ENCODE results near the gene TAPT1. TPM values are rescaled to one million over a fixed set of nuclear protein-coding genes. Genes with fewer than 3 reads are reported as not detected.

Gene TAPT1
- total RNA-seq, 1 donor from 2014 or later, result 14.5 TPM

DNA sequence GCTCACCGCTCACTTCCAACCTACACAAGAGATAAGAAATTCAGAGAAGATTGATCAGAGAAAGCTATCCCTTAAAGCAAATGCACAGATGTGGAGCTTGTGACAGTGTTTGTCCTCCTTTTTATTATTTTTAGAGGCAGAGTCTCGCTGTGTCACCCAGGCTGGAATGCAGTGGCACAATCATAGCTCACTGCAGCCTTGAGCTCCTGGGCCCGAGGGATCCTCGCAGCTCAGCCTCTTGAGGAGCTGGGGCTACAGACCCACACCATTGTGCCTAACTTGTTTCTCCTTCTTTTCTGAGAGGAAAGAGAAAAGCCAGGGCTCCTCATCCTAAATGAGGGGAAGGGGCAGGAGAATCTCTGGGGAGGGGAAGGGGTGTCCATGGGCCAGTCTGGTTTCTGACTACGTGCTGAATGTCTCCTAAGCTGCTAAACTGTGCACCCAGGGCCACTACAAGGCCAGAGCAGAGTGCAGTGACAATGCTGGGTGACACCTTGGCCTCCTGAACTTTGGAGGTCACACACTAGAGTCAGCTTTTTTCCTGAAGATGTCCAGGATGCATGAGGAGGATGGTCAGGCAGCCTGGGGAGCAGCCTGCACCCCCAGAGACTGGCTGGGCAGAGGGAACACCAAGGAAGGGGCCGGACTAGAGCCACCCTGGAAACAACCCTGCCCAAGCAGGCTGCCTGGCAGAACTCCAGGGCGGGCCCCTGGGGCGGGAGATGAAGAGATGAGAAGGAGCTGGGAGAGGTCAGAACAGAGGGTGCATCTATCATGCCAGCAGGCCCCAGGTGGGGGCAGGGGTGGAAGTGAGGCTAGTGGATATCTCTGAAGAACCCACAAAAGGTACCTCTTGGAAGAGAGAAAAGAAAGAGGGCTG lies 87.0 kb downstream of the TAPT1 start:
- no peak for DNase-seq (ENCODE audit: low read depth in 2 of 2)

DNA sequence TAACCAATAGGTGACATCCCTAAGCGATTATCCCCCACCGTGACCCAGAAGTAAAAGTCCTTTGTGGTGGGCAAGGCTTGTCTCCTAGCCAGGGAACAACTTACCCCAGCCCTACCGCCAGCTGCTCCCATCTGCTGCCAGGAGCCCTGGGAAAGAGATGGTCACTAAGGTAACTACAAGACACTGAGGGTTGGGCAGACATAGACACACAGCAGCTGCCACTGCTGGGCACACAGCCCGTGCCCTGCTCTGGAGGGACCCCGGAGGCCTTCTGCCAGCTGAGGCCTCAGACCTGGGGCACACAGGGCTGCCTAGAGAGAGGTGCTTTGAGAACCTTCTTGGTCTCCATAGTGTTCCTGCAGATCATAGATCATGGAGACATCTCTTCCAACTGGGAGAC lies 89.4 kb downstream of the TAPT1 start:
- no peak for DNase-seq (ENCODE audit: low read depth in 2 of 2)

DNA sequence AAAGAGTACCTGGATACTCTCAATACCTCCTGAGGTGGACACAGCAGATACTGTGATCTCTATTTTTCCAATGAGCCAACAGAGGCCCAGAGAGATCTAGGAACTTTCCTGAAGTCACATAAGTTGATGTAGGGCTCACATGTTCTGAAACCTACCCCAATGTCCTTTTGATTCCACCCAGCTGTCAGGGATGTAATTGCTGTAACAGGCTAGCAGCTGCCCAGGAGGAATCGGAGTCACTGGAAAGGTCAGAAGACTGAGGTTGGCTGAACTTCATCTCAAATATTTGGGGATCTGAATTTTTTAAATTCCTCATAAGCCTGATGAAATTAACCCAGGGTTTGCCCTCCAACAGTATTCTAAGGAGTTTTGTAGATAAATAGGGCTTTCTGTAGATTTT lies 90.0 kb downstream of the TAPT1 start:
- DNase-seq (ENCODE audit: low read depth in 2 of 2), result no peak

DNA sequence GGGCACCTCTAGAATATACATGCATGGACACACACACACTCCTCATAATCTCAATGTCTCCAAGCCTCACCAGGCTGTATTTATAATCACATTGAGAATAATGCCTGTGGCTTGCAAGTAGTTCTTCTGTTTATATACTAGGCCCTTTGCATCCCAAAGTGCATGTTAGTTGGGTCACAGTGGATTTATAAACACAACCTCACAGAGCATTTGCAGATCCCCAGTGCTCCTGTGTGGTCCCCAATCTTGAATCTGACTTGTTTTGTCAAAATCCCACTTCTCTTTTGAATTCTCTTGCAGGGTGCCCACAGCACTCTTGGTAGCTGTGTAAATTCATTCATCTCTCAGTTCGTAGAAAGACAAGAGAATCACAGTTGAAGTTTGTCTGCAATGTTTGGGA lies 92.9 kb downstream of the TAPT1 start:
- no peak for DNase-seq (ENCODE audit: low read depth in 2 of 2)

DNA sequence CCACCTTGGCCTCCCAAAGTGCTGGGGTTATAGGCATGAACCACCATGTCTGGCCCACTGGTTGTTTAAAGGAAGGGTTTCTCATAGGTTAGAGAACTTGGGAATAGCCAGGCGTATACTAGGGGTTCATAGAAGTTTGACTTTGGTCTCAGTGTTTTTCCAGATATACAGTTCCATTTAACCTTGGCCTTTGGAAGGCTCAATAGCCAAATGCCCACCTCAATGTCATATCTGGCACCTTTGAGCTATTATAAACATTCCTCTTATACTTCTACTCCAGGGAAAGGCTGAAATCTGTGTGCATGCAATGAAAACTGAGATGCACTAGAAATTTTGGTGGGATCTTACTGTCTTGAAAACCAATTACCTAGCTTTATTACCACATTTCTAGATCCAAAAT lies 95.0 kb downstream of the TAPT1 start:
- DNase-seq (ENCODE audit: low read depth in 2 of 2), result no peak

DNA sequence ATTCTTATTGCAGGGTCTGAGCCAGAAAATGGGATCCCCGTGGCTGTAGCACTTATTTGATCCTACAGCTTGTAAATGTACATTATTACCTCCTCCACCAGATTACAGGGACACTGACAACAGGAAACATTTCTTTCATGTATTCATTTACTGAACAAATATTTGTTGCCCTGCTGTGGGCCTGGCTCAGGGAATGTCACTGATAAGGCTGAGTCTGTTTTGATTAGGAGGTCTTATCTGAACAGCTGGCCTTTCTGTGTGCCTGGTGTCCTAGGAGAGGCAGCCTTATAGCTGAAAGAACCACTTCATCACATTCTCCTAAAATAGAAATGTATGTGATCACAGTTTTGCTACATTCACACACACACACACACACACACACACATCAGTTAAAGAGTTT lies 96.9 kb downstream of the TAPT1 start:
- DNase-seq (ENCODE audit: low read depth in 2 of 2), result no peak

DNA sequence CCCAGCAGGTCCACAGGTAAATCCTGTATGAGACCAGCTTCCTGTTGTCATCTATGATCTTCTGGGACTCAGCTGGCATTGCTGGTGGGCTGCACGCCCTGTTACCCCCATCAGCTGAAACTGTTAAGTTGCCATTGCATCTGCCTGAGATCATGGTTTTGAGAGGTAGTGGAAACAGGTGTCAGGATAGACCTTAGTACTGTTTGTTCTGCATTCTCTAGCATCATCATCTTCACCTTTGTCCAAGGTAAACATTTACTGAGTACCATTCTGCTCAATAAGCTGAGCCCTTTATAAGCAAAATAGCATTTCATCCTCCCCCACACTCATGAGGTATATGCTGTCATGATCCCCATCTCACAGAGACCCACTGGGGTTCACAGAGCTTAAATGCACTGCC lies 99.6 kb downstream of the TAPT1 start:
- no peak for DNase-seq (ENCODE audit: low read depth in 2 of 2)

DNA sequence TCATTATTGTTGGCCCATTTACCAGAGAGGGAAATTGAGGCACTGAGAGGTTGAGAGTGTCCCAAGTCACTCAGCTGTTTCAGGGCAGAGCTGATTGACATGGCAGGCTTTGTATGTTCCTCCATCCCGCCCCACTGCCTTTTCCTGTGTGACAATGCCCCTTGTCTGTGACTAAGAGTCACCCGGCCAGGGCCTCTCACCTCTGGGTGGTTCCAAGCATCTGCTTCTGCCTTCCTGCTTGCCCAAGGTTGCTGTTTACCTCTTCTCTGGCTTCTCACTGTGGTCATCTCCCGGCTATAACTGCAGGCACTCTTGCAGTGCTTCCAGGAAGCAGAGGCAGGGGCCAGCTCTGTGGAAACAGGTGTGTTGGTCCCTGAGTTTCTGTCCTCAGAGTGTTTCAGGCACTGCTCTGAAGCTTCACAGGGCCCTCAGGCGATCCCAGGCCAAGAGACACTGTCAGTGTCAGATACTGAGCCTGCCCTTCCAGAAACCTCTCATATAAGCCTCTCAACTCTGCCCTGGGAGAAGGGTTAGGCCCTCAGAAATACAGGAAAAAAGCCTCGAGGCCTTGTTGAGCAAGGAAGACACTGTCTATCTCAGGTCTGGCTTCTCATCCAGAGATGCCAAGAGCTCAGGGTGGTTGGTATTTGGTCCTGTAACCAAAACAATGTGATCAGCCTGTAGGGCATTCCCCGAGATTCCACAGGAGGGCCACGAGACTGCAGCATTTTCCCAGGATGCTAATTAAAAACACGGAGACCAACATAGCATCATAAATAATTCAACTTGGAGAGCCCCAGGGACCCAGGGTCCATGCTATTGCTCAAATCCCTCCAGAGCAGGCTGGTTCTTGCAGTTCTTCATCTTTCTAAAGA lies 100.5 kb downstream of the TAPT1 start:
- no peak for DNase-seq (ENCODE audit: low read depth in 2 of 2)

DNA sequence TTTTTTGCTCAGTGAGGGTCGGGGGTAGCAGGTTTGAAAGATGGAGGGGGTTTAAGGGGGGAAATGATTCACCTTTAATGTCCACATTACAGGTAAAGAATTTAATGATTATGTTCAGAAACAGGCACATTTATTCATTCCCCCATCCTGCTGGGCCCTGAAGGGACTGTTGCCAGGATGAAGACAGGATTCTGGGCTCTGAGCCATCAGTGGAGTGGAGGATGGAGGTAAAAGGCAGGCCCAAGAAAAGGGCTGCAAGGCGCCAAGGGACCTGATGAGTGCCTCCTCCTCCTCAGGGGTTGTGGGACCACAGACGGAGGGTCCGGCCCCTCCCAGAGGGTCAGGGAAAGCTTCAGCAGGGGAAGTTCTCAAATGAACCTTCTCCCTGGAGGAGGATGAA lies 102.0 kb downstream of the TAPT1 start:
- DNase-seq (ENCODE audit: low read depth in 2 of 2), result no peak

DNA sequence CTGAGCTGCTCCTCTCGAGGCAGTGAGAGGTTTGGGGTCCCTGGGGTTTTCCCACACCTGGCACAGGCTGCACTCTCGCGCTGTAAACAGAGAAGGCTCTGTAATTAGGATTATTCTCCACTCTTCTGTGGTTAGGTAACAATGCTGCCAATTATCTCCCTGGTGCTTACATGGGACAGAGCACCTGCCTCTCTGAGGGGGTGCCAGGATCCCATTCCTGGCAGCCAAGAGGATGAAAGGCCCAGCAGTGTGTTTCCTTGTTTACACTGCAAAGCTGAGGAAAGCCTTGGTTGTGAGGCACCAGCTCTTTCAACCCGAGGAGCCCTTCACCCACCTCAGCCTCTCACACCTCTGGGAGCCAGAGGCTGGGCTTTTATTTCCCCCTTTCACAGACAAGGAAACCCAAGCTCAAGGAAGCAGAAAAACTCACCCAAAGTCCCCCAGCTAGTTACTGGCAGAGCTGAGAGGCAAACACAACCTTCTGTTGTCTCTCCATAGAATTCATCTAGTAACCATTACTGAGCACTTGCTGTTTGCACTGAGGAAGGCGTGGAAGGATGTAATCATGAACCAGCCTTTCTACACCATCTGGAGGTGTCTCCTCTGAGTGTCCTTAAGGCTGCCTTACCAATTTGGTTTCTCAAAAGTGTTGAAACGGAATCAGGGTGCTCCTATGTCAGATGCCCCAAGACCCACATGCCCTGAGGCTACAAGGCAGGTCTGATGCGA lies 102.8 kb downstream of the TAPT1 start:
- DNase-seq (ENCODE audit: low read depth in 2 of 2), result no peak

DNA sequence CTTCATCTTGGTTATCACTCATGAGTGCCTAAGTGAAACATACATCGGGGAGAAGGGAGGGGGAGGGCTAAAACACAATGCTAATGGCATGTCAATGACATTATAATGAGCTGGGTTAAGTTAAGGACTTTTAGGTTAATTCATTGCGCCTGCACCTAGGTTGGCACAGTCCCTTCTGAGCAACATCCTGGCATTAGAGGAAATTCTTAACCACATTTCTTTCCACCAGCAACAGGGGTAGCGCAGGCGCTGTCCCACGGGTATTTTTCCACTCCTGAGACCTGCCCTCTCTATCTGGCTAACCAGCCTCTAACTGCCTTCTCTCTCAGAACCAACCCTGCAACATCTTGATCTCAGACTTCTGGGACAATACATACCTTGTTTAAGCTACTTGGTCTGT lies 103.5 kb downstream of the TAPT1 start:
- DNase-seq (ENCODE audit: low read depth in 2 of 2), result no peak

DNA sequence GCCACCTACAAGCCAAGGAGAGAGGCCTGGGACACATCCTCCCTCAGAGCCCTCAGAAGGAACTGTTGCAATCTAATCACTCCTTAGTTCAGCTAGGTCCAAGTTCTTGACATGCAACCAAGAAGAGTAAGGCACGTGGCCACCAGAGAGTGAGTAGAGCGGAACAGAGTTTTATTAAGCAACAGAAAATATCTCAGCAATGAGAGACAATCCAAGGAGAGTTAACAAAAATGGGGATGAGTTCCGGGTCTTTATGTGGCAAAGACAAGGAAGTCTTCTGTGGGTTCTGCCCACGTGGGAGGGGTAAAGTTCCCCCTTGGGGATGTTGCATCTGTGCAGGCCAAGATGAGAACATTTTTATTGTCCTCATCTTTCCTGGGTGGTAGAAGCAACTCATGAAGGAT lies 104.0 kb downstream of the TAPT1 start:
- no peak for DNase-seq (ENCODE audit: low read depth in 2 of 2)

DNA sequence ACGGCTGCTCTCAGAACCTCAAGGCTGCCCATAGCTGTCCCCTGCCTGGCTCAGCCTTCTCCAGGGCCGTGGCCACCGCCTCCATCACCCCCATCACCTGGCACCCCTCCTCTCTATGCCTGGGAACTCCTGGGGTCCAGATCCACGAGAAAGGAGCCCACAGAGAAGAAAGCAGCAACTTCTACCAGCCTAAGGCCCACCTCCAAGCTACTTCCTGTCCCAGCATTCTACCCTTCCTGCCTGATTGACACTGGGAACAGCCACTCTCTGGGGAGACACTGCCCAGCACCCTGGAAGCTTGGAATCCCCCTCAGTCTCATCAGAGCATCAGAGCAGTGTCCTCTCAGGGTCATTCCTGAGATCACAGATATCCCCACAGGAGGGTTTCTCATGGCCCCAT lies 105.6 kb downstream of the TAPT1 start:
- DNase-seq (ENCODE audit: low read depth in 2 of 2), result no peak

DNA sequence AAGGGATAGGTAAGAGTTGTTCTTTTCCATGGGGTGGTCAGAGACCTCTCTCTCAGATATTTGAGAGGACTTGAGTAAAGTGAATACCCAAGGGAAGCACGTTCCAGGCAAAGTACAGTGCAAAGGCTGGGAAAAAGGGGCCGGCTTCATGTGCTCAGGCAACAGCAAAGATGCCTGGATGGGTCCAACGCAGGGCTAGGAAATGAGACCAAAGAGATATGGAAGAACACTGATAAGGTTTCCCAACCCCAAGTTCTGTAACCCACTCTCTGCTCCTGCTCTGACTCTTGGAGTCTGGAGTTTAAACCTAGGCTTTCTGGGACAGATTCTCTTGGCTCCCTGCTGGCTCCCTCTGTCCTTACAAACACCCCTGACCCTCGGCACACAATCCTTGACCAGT lies 106.3 kb downstream of the TAPT1 start:
- no peak for DNase-seq (ENCODE audit: low read depth in 2 of 2)

DNA sequence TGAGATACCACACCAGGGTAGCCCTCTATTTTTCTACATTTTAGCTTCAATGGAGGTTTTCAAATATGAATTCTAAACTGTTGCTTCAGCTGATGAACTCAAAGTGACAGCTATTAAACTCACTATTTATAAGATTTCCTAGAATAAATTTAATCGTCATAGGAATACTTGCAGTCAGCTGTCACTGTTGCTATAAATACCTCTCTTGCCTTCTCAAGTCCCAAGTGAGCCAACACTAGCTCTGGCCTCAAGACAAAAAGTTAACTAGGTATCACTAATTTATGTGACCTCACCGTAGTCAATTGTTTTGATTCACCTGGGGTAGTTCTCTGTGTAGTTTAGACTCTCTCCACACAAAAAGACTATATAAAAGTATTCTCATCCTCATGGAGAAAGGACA lies 108.2 kb downstream of the TAPT1 start:
- DNase-seq (ENCODE audit: low read depth in 2 of 2), result no peak

DNA sequence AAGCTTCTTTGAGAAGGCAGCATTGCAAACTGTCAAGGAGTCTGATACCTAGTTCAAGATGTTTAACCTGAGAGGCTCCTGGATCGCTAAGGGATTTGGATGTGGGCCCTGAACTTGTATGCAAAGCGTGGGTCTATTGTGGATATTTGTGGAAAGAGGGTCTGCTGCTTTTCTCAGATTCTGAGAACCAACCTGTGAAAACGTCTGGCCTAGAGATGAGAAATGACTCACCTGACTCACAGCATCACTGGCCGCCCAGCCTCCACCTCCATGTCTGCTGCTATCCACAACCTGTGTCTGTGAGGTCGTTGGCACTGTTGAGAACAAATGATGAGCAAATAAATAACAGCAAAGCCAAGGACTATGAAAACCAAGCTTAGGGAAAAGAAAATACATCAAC lies 109.1 kb downstream of the TAPT1 start:
- DNase-seq (ENCODE audit: low read depth in 2 of 2), result no peak

DNA sequence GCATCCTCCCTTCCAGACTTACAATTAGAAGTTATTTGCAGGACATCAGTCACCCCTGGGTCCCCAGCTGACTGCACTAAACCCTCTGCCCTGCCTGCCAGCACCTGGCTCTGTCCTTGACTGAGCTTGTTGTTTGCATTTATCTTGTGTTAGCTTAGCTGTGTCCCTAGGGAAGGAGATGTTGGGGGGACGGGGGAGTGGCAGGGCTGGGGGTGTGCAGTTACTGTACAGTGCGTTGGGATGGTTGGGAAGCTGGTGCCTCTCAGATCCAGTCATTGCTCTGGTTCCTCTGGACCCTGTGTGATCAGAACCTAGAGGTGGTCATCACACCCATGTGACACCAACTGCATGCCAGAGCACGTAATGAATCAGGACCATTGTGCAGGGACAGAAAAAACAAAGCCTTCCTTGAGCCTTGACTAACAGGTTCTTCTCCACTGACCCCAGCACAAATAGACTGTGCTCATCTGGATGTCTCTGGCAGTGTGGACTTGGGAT lies 109.7 kb downstream of the TAPT1 start:
- DNase-seq (ENCODE audit: low read depth in 2 of 2), result no peak

DNA sequence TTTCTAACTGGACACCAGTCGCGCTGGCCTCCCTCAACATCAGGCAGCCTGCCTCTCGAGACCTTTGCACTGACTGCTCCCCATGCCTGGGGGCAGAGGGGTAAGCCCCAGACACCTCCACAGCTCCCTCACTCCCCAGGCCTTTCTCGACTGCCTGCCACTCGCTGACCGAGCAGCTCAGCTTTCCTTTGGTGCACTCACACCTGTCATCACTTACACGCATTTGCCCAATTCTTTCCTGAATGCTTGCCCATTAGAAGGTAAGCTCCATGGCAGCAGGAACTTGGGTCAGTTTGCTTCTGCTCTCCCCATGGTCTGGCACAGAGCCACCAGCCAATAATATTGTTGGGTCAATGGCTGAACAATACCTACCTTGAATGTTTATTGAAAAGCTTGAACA lies 110.3 kb downstream of the TAPT1 start:
- no peak for DNase-seq (ENCODE audit: low read depth in 2 of 2)

DNA sequence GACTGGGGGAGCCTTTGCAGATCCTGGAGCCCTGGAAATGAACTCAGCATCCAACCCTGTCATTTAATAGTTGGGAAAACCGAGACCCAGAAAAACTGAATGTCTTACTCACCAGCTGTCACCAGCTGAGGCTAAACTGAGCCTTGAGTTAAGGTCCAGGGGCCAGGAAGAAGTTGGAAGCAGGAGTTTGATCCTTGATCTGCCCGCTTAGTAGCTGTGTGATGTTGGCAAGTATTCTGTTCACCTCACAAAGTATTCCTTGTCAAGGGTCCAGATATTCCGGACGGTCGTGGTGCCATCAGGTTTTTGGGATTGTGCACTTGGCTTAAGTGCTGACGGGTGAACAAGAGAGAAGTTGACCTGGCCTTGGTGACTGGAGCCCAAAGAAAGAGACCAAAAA lies 111.7 kb downstream of the TAPT1 start:
- no peak for DNase-seq (ENCODE audit: low read depth in 2 of 2)

DNA sequence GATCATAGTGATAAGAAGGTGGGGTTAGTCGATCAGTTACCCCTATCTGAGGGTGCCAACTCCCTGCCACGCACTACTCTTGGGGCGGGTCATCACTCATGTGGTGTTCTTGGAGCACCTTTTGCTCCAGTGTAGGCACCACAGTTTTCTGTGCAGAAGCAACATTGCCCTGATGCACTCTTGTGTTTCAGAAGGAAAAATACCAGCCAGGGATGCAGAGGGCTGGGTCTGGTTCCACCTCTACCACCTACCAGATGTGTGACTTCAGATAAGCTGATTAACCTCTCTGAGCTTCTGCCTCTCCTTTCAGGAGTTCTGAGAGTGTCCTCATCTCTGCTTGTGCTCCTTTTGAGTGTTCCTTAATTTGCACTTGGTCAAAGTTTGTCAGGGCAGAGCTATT lies 112.5 kb downstream of the TAPT1 start:
- DNase-seq (ENCODE audit: low read depth in 2 of 2), result no peak

DNA sequence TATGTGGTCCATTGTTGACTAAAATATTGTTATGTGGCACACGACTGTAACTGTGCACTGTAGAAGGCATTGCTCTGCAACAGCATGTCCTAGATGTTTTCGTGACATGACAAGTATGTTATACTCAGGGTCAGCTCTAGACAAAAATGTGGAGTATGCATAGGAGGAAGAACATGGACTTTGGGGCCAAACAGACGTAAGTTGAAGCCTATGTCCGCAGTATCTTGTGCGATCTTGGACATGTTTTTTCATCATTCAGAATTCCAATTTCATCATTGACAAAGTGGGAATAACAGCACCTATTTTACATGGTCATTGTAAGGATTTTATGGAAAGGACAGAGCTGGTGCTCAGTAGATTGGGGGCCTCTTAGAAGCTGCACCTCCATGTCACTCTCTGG lies 114.7 kb downstream of the TAPT1 start:
- DNase-seq (ENCODE audit: low read depth in 2 of 2), result no peak

Measured in lung microvascular endothelial cell (primary cell).